ENCODE data around the gene SMTNL2.

DNA sequence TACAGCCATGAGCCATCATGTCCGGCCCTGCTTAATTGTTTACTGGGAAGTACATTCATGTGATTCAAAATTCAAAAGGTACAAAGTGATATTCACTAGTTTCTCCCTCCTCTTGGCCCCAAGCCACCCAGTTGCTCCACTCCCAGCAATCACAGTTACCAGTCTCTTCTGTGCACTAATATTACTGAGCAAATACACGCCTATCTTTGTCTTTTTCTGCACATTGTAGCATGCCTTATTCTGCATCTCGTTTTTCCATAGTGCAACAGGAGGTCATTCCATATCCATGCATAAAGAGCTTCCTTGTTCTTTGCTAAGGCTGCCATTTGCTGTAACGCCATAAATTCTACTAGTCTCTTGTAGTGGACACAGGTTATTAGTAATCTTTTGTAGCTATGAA lies 59.3 kb downstream of the SMTNL2 start:
- TF ChIP-seq, protein P1, sequence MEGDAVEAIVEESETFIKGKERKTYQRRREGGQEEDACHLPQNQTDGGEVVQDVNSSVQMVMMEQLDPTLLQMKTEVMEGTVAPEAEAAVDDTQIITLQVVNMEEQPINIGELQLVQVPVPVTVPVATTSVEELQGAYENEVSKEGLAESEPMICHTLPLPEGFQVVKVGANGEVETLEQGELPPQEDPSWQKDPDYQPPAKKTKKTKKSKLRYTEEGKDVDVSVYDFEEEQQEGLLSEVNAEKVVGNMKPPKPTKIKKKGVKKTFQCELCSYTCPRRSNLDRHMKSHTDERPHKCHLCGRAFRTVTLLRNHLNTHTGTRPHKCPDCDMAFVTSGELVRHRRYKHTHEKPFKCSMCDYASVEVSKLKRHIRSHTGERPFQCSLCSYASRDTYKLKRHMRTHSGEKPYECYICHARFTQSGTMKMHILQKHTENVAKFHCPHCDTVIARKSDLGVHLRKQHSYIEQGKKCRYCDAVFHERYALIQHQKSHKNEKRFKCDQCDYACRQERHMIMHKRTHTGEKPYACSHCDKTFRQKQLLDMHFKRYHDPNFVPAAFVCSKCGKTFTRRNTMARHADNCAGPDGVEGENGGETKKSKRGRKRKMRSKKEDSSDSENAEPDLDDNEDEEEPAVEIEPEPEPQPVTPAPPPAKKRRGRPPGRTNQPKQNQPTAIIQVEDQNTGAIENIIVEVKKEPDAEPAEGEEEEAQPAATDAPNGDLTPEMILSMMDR (IDR thresholded peaks at IDR 0.05): no peak
- TF ChIP-seq ESRRA (CRISPR knock-in tag; IDR thresholded peaks at IDR 0.05; ENCODE audit: borderline replicate concordance): no peak
- no peak for TF ChIP-seq TEAD4 (CRISPR knock-in tag; IDR thresholded peaks at IDR 0.05)
- no peak for TF ChIP-seq NR3C1 (CRISPR knock-in tag; conservative IDR thresholded peaks at IDR 0.05; ENCODE audit: low read depth)
- TF ChIP-seq ZNF219 (CRISPR knock-in tag; IDR thresholded peaks at IDR 0.05; ENCODE audit: borderline replicate concordance): no peak
- no peak for TF ChIP-seq MAX (CRISPR knock-in tag; IDR thresholded peaks at IDR 0.05)
- TF ChIP-seq, protein P2, sequence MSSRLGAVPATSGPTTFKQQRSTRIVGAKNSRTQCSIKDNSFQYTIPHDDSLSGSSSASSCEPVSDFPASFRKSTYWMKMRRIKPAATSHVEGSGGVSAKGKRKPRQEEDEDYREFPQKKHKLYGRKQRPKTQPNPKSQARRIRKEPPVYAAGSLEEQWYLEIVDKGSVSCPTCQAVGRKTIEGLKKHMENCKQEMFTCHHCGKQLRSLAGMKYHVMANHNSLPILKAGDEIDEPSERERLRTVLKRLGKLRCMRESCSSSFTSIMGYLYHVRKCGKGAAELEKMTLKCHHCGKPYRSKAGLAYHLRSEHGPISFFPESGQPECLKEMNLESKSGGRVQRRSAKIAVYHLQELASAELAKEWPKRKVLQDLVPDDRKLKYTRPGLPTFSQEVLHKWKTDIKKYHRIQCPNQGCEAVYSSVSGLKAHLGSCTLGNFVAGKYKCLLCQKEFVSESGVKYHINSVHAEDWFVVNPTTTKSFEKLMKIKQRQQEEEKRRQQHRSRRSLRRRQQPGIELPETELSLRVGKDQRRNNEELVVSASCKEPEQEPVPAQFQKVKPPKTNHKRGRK (CRISPR knock-in tag; IDR thresholded peaks at IDR 0.05; ENCODE audit: borderline replicate concordance): no peak
- TF ChIP-seq ZNF317 (CRISPR knock-in tag; IDR thresholded peaks at IDR 0.05; ENCODE audit: borderline replicate concordance, low read depth): no peak
- no peak for TF ChIP-seq FOXP1 (CRISPR knock-in tag; IDR thresholded peaks at IDR 0.05; ENCODE audit: borderline replicate concordance)
- TF ChIP-seq SP1 (CRISPR knock-in tag; conservative IDR thresholded peaks at IDR 0.05): no peak

All from WTC11 (cell line).